ENCODE results near the gene RNF13. TPM values are rescaled to one million over a fixed set of nuclear protein-coding genes. Genes with fewer than 3 reads are reported as not detected.

Gene RNF13
- total RNA-seq, 1 donor from 2014 or later = 49.9 TPM

GRCh38 chr3:149830902-149831301 lies 17.9 kb downstream of the RNF13 start:
- peaks cover 9% of the 10 kb centered on the region for H3K9me3 ChIP-seq (ENCODE audit: insufficient read depth, low read depth, low read length)
- TF ChIP-seq CTCF (IDR thresholded peaks at IDR 0.05; ENCODE audit: insufficient read depth, low read depth, low read length) = no peak
- TF ChIP-seq EZH2 (IDR thresholded peaks at IDR 0.05; ENCODE audit: insufficient read depth, low read length) = no peak
- H3K4me2 ChIP-seq (ENCODE audit: low read length) = no peak overlapping the region
- Mint-ChIP-seq H3K4me3 (ENCODE audit: unreplicated experiment) (no peak overlapping the region), H3K4me1 (ENCODE audit: low read depth, unreplicated experiment) (no peaks in the 10 kb centered on the region), H3K9me3 (ENCODE audit: unreplicated experiment) (peaks cover 27% of the 10 kb centered on the region), H3K27ac (ENCODE audit: unreplicated experiment) (no peak overlapping the region), H3K36me3 (ENCODE audit: low read depth, unreplicated experiment) (peaks cover 10% of the 10 kb centered on the region), H3K27me3 (ENCODE audit: low read depth, unreplicated experiment) (no peaks in the 10 kb centered on the region)
- H3K27ac ChIP-seq (ENCODE audit: low read depth, low read length) = no peak overlapping the region
- no peaks in the 10 kb centered on the region for H3K36me3 ChIP-seq (ENCODE audit: insufficient read depth, low read length)
- H3K4me3 ChIP-seq (ENCODE audit: insufficient read depth, low read depth, low read length) = no peak overlapping the region
- H3K9ac ChIP-seq (ENCODE audit: low read length) = no peak overlapping the region
- peaks cover 44% of the 10 kb centered on the region for H3K79me2 ChIP-seq (ENCODE audit: insufficient read depth, low read length)
- no peaks in the 10 kb centered on the region for H3K4me1 ChIP-seq (ENCODE audit: insufficient read depth, low read length)
- peaks cover 21% of the 10 kb centered on the region for H4K20me1 ChIP-seq (ENCODE audit: insufficient read depth, low read length)
- FAIRE-seq (no peak), DNase-seq (ENCODE audit: low read depth) (no peak)
- H2AFZ ChIP-seq (ENCODE audit: low read depth, low read length) = no peak overlapping the region
- no peaks in the 10 kb centered on the region for H3K27me3 ChIP-seq (ENCODE audit: insufficient read depth, low read length)

GRCh38 chr3:149831321-149831720 lies 18.3 kb downstream of the RNF13 start:
- no peak for TF ChIP-seq CTCF (IDR thresholded peaks at IDR 0.05; ENCODE audit: insufficient read depth, low read depth, low read length)
- no peak for TF ChIP-seq EZH2 (IDR thresholded peaks at IDR 0.05; ENCODE audit: insufficient read depth, low read length)
- Mint-ChIP-seq H3K4me3 (ENCODE audit: unreplicated experiment) (no peak overlapping the region), H3K27ac (ENCODE audit: unreplicated experiment) (no peak overlapping the region), H3K4me1 (ENCODE audit: low read depth, unreplicated experiment) (no peaks in the 10 kb centered on the region), H3K36me3 (ENCODE audit: low read depth, unreplicated experiment) (peaks cover 10% of the 10 kb centered on the region), H3K9me3 (ENCODE audit: unreplicated experiment) (peaks cover 27% of the 10 kb centered on the region), H3K27me3 (ENCODE audit: low read depth, unreplicated experiment) (no peaks in the 10 kb centered on the region)
- H2AFZ ChIP-seq (ENCODE audit: low read depth, low read length) = no peak overlapping the region
- FAIRE-seq (no peak), DNase-seq (ENCODE audit: low read depth) (no peak)
- no peak overlapping the region for H3K27ac ChIP-seq (ENCODE audit: low read depth, low read length)
- no peak overlapping the region for H3K4me2 ChIP-seq (ENCODE audit: low read length)
- no peaks in the 10 kb centered on the region for H3K27me3 ChIP-seq (ENCODE audit: insufficient read depth, low read length)
- peaks cover 45% of the 10 kb centered on the region for H3K79me2 ChIP-seq (ENCODE audit: insufficient read depth, low read length)
- H3K4me3 ChIP-seq (ENCODE audit: insufficient read depth, low read depth, low read length) = no peak overlapping the region
- peaks cover 9% of the 10 kb centered on the region for H3K9me3 ChIP-seq (ENCODE audit: insufficient read depth, low read depth, low read length)
- H3K36me3 ChIP-seq (ENCODE audit: insufficient read depth, low read length) = no peaks in the 10 kb centered on the region
- no peak overlapping the region for H3K9ac ChIP-seq (ENCODE audit: low read length)
- H3K4me1 ChIP-seq (ENCODE audit: insufficient read depth, low read length) = no peaks in the 10 kb centered on the region
- peaks cover 17% of the 10 kb centered on the region for H4K20me1 ChIP-seq (ENCODE audit: insufficient read depth, low read length)

- Histone ChIP-seq H3K4me1 (ENCODE audit: insufficient read depth, low read length) (no peaks in the 10 kb centered on the region), H3K9ac (ENCODE audit: low read length) (no peak overlapping the region), H3K36me3 (ENCODE audit: insufficient read depth, low read length) (no peaks in the 10 kb centered on the region), H4K20me1 (ENCODE audit: insufficient read depth, low read length) (peaks cover 13% of the 10 kb centered on the region), H3K27me3 (ENCODE audit: insufficient read depth, low read length) (no peaks in the 10 kb centered on the region), H3K4me2 (ENCODE audit: low read length) (no peak overlapping the region), H3K9me3 (ENCODE audit: insufficient read depth, low read depth, low read length) (peaks cover 9% of the 10 kb centered on the region), H3K27ac (ENCODE audit: low read depth, low read length) (no peak overlapping the region), H3K79me2 (ENCODE audit: insufficient read depth, low read length) (peaks cover 45% of the 10 kb centered on the region), H3K4me3 (ENCODE audit: insufficient read depth, low read depth, low read length) (no peak overlapping the region), H2AFZ (ENCODE audit: low read depth, low read length) (no peak overlapping the region)
- Mint-ChIP-seq H3K36me3 (ENCODE audit: low read depth, unreplicated experiment) (peaks cover 10% of the 10 kb centered on the region), H3K4me1 (ENCODE audit: low read depth, unreplicated experiment) (no peaks in the 10 kb centered on the region), H3K9me3 (ENCODE audit: unreplicated experiment) (peaks cover 27% of the 10 kb centered on the region), H3K27ac (ENCODE audit: unreplicated experiment) (no peak overlapping the region), H3K4me3 (ENCODE audit: unreplicated experiment) (no peak overlapping the region), H3K27me3 (ENCODE audit: low read depth, unreplicated experiment) (no peaks in the 10 kb centered on the region)
- peak; percentile 13 for DNase-seq (ENCODE audit: low read depth)
- no peak for FAIRE-seq
- no peak for TF ChIP-seq EZH2 (IDR thresholded peaks at IDR 0.05; ENCODE audit: insufficient read depth, low read length)
- TF ChIP-seq CTCF (IDR thresholded peaks at IDR 0.05; ENCODE audit: insufficient read depth, low read depth, low read length) = no peak
These were observed 19.1 kb downstream of the RNF13 start for GRCh38 chr3:149832086-149832485.
